Retinal pigment epithelial cell (primary cell): Measurements from ENCODE around the gene AGBL2.
"Not testable (repeated sequence)": the region's sequence is repeated elsewhere in the genome, so short reads cannot be mapped to it uniquely, and the experiment has no call there.

Experiments
- DNase-seq: peaks from one replicate; pipeline ENCODE4 v3.0.0-alpha.2; 2010; ENCODE audit warnings: low read depth
- H3K4me3 ChIP-seq: 2 replicates; pipeline ENCODE4 v1.5.1; 2011; ENCODE audit warnings: mild to moderate bottlenecking, low read length, control low read depth, moderate library complexity
- TF ChIP-seq, protein P1 (sequence below): conservative IDR thresholded peaks from 2 replicates; pipeline ENCODE4 v1.5.1; 2011; ENCODE audit warnings: low read depth, low read length, control low read depth, inconsistent platforms

AGBL2 gene

DNA sequence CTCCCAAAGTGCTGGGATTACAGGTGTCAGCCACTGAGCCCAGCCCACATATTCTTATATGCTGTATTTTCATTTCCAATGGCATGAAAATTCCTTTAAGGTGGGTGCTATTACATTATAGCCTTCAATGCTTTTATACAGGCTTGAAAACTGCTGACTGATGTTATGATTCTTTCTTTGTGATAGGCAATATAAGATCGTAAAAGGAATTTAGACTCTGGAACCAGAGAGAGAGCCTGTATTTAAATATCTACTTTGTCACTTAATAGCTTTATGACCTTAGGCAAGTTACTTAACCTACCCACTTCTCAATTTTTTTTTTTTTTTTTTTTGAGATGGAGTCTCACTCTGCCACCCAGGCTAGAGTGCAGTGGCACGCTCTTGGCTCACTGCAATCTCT is 26.2 kb downstream of the AGBL2 start:
- DNase-seq = no peak
- no peak overlapping the region for H3K4me3 ChIP-seq
- TF ChIP-seq, protein P1, sequence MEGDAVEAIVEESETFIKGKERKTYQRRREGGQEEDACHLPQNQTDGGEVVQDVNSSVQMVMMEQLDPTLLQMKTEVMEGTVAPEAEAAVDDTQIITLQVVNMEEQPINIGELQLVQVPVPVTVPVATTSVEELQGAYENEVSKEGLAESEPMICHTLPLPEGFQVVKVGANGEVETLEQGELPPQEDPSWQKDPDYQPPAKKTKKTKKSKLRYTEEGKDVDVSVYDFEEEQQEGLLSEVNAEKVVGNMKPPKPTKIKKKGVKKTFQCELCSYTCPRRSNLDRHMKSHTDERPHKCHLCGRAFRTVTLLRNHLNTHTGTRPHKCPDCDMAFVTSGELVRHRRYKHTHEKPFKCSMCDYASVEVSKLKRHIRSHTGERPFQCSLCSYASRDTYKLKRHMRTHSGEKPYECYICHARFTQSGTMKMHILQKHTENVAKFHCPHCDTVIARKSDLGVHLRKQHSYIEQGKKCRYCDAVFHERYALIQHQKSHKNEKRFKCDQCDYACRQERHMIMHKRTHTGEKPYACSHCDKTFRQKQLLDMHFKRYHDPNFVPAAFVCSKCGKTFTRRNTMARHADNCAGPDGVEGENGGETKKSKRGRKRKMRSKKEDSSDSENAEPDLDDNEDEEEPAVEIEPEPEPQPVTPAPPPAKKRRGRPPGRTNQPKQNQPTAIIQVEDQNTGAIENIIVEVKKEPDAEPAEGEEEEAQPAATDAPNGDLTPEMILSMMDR = no peak

DNA sequence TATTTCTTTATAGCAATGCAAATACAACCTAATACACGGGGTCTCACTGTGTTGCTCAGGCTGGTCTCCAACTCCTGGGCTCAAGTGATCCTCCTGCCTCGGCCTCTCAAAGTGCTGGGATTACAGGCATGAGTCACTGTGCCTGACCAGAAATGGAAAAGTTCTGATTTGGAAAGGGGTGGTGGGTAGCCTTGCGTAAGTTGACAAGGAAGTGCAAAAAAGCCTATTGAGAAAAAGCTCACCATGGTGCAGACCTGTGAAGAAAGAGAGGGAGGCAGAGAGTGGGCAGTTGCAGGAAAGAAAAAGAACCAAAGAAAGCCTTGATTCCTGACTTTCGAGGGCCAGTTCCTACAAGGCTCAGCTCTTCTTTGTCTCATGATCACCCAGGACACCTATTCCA is 27.1 kb downstream of the AGBL2 start:
- DNase-seq = no peak
- no peak overlapping the region for H3K4me3 ChIP-seq
- TF ChIP-seq, protein P1 = no peak

DNA sequence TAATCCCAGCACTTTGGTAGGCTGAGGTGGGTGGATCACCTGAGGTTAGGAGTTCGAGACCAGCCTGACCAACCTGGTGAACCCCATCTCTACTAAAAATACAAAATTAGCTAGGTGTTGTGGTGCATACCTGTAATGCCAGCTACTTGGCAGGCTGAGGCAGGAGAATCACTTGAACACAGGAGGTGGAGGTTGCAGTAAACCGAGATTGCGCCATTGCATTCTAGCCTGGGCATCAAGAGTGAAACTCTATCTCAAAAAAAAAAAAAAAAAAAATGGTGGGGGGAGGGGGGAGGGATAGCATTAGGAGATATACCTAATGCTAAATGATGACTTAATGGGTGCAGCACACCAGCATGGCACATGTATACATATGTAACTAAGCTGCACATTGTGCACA is 28.5 kb downstream of the AGBL2 start:
- DNase-seq, H3K4me3 ChIP-seq: not testable (repeated sequence)

DNA sequence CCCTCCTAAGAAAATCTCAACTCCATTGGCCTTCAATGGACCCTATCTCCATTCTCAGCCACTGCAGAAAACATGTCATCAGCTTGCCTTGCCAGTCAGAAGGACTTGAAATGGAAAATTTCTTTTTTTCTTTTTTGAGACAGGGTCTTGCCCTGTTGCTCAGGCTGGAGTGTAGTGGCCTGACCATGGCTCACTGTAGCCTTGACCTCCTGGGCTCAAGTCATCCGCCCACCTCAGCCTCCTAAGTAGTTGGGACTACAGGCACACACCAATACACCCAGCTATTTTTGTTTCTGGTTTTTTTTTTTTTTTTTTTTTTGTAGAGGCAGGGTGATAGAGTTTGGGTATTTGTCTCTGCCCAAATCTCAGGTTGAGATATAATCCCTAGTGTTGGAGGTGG is 29.0 kb downstream of the AGBL2 start:
- H3K4me3 ChIP-seq = no peak overlapping the region
- TF ChIP-seq, protein P1 = no peak
- DNase-seq = no peak

DNA sequence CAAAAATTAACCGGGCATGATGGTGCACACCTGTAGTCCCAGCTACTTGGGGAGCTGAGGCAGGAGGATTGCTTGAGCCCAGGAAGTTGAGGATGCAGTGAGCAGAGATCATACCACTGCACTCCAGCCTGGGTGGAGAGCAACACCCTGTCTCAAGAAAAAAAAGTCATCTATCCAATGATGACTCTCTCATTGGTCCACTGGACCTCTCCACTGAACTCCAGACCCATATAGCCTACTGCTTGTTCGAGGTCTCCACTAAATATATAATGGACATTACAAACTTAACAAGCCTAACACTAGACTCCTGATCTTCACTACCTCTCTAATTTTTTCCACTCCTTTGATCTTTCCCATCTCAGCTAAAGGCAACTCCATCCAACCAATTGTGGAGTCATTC is 39.3 kb downstream of the AGBL2 start:
- no peak overlapping the region for H3K4me3 ChIP-seq
- TF ChIP-seq, protein P1 = no peak
- DNase-seq = no peak

DNA sequence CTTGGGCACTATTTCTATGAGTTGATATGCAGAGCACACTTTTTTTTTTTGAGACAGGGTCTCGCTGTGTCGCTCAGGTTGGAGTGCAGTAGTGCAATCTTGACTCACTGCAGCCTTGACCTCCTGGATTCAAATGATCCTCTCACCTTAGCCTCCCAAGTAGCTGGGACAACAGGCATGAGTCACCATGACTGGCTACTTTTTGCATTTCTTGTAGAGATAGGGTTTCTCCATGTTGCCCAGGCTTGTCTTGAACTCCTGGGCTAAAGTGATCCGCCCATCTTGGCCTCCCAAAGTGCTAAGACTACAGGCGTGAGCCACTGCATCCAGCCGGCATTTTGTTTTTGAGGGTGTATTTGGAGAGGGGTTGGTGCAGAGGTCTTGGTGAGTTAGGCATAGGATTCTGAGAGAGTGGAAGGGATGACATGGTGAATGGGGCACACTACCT is 42.9 kb downstream of the AGBL2 start:
- no peak overlapping the region for H3K4me3 ChIP-seq
- TF ChIP-seq, protein P1 = no peak
- DNase-seq = no peak

DNA sequence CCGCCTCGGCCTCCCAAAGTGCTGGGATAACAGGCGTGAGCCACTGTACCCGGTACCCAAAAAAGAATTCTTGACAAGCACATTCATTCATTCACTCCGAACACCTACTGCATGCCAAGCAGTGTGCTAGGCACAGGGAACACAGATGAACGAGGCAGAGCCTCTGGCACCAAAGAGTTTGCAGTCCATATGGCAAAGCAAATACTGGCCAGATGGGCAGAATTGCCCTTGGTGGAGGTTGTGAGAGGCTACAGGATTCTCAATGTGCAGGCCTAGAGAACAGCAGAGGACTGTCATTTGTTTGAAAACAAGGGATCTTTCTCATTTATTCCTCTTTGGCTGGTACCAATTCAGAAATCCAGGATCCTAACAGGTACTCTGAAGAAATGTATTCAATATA is 45.3 kb downstream of the AGBL2 start:
- TF ChIP-seq, protein P1 = no peak
- DNase-seq = no peak
- no peak overlapping the region for H3K4me3 ChIP-seq

DNA sequence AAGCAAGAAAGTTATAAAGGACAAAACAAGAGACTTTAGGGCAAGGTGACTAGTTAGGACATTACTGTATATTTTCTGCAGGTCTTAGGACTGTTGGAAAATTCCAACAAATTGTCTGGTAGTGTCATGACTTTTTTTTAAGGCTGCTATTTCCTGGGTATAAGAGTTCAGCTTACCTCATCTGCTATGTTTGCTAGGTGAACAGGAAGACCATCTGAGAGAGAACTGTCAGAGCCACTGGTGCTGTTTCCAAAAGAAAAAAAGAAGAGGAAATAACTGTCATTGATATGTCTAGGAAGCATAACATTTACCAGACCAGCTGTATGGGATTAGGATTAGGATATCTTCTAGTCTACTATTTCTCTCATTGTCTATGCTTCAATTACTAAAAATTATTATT is 46.5 kb downstream of the AGBL2 start:
- TF ChIP-seq, protein P1 = no peak
- no peak for DNase-seq
- no peak overlapping the region for H3K4me3 ChIP-seq
